K562 (cell line): Measurements from ENCODE around the gene ZDHHC19.

ENCODE experiments used
- E2F6 ChIP-seq, 2 experiments: IDR thresholded peaks; 2 replicates each; pipeline ENCODE4 v1.6.1; 2011; ENCODE audit warnings: borderline replicate concordance in 1 of 2, control low read depth in 1 of 2, low read depth in 1 of 2, low read length in 1 of 2, mild to moderate bottlenecking in 1 of 2, mixed read lengths in 1 of 2, moderate library complexity in 1 of 2; ENCODE audit not compliant: insufficient read depth in 1 of 2, insufficient read length in 1 of 2, poor library complexity in 1 of 2, severe bottlenecking in 1 of 2; ENCODE audit errors: extremely low read depth in 1 of 2
- MAZ ChIP-seq, 2 experiments: fragments of 450-650 bp in 1 of 2; sonication (generic) in 1 of 2; formaldehyde crosslinking; IDR thresholded peaks in 1 of 2; conservative IDR thresholded peaks in 1 of 2; 2 replicates each; pipeline versions ENCODE4 v1.4.0 to v1.5.0; 2020; ENCODE audit warnings: mild to moderate bottlenecking in 1 of 2, missing genetic modification reagents in 1 of 2
- MYC ChIP-seq, 2 experiments: fragments of 250-450 bp in 1 of 2; sonication (Bioruptor Pico) in 1 of 2; IDR thresholded peaks; 2 replicates each; pipeline versions ENCODE4 v1.5.1 to v1.6.1; 2012 to 2021; ENCODE audit warnings: low read depth in 2 of 2, borderline replicate concordance in 1 of 2, improper control_type of control experiment in 1 of 2, low read length in 1 of 2, mild to moderate bottlenecking in 1 of 2, moderate library complexity in 1 of 2
- POLR2A ChIP-seq: fragments of 450-650 bp; conservative IDR thresholded peaks from 2 replicates; pipeline ENCODE4 v1.6.1; 2016
- POLR2AphosphoS5 ChIP-seq: IDR thresholded peaks from 2 replicates; pipeline ENCODE4 v1.6.1; 2011; ENCODE audit warnings: mild to moderate bottlenecking, low read depth, low read length, moderate library complexity; ENCODE audit not compliant: control insufficient read depth, insufficient read depth
- SMAD4 ChIP-seq: fragments of 250-450 bp; sonication (Bioruptor Pico); conservative IDR thresholded peaks from 2 replicates; pipeline ENCODE4 v1.8.0; 2021; ENCODE audit warnings: inconsistent platforms, mild to moderate bottlenecking, moderate library complexity
- SUPT5H ChIP-seq: fragments of 450-650 bp; IDR thresholded peaks from 2 replicates; pipeline ENCODE4 v1.6.1; 2016
- TAF15 ChIP-seq: fragments of 200-400 bp; formaldehyde crosslinking; IDR thresholded peaks from 2 replicates; pipeline ENCODE4 v1.6.1; 2017; ENCODE audit warnings: mild to moderate bottlenecking, low read depth, low read length, moderate library complexity
- ZBTB17 ChIP-seq: fragments of 450-650 bp; formaldehyde crosslinking; IDR thresholded peaks from 2 replicates; pipeline ENCODE4 v1.4.0; 2020; ENCODE audit warnings: mild to moderate bottlenecking
- ZNF224 ChIP-seq: sonication (generic); formaldehyde crosslinking; IDR thresholded peaks from 2 replicates; pipeline ENCODE4 v1.8.0; 2022; ENCODE audit warnings: mild to moderate bottlenecking, missing genetic modification reagents

- TF ChIP-seq POLR2A (no peak), MAZ (CRISPR knock-in tag; conservative IDR thresholded peaks at IDR 0.05 in 1 of 2, IDR thresholded peaks at IDR 0.05 in 1 of 2) (no peak), TAF15 (no peak), POLR2AphosphoS5 (no peak), ZNF224 (CRISPR knock-in tag) (no peak), ZBTB17 (CRISPR knock-in tag) (no peak), E2F6 (IDR thresholded peaks at IDR 0.05; ENCODE audit: borderline replicate concordance in 1 of 2, extremely low read depth in 1 of 2, insufficient read depth in 1 of 2, insufficient read length in 1 of 2, low read depth in 1 of 2, low read length in 1 of 2, poor library complexity in 1 of 2, severe bottlenecking in 1 of 2) (no peak), MYC (IDR thresholded peaks at IDR 0.05; ENCODE audit: low read depth, low read length) (no peak), MYC (CRISPR knock-in tag; IDR thresholded peaks at IDR 0.05; ENCODE audit: borderline replicate concordance, low read depth) (no peak), SMAD4 (CRISPR knock-in tag) (no peak), SUPT5H (no peak)
These were observed 13.0 kb downstream of the ZDHHC19 start for GRCh38 chr3:196198081-196198675.
